HepG2 (cell line): Measurements from ENCODE around the gene GSS. TPM values are rescaled to one million over a fixed set of nuclear protein-coding genes. Genes with fewer than 3 reads are reported as not detected.

Experiments
- CAMTA2 ChIP-seq: sonication (generic); formaldehyde crosslinking; IDR thresholded peaks from 2 replicates; pipeline ENCODE4 v1.4.0; 2020; ENCODE audit warnings: mild to moderate bottlenecking, missing genetic modification reagents, borderline replicate concordance
- DMAP1 ChIP-seq: IDR thresholded peaks from 2 replicates; pipeline ENCODE4 v1.6.1; 2016
- FIP1L1 ChIP-seq: fragments of 200-400 bp; formaldehyde crosslinking; IDR thresholded peaks from 2 replicates; pipeline ENCODE4 v1.6.1; 2018; ENCODE audit warnings: low read depth, mild to moderate bottlenecking, low read length, moderate library complexity, borderline replicate concordance; ENCODE audit not compliant: insufficient read depth
- FOXA1 ChIP-seq, 2 experiments: fragments of 450-650 bp in 1 of 2; sonication (generic) in 1 of 2; formaldehyde crosslinking in 1 of 2; IDR thresholded peaks; 2 replicates each; pipeline versions ENCODE4 v1.4.0 to v1.6.1; 2016 to 2020; ENCODE audit warnings: missing genetic modification reagents in 1 of 2
- ISL2 ChIP-seq: sonication (generic); formaldehyde crosslinking; IDR thresholded peaks from 2 replicates; pipeline ENCODE4 v1.5.0; 2020; ENCODE audit warnings: missing genetic modification reagents
- KAT7 ChIP-seq: IDR thresholded peaks from 2 replicates; pipeline ENCODE4 v1.6.1; 2018; ENCODE audit warnings: borderline replicate concordance, missing compliant biosample characterization
- KDM2A ChIP-seq: sonication (generic); formaldehyde crosslinking; IDR thresholded peaks from 2 replicates; pipeline ENCODE4 v1.4.0; 2020; ENCODE audit warnings: low read depth, missing genetic modification reagents, borderline replicate concordance
- NFRKB ChIP-seq: fragments of 450-650 bp; IDR thresholded peaks from 2 replicates; pipeline ENCODE4 v1.6.1; 2017
- RBFOX2 ChIP-seq: fragments of 200-400 bp; formaldehyde crosslinking; IDR thresholded peaks from 2 replicates; pipeline ENCODE4 v1.6.1; 2017; ENCODE audit warnings: low read depth, mild to moderate bottlenecking, low read length
- SP2 ChIP-seq: sonication (generic); formaldehyde crosslinking; IDR thresholded peaks from 2 replicates; pipeline ENCODE4 v1.5.1; 2020; ENCODE audit warnings: mild to moderate bottlenecking, missing genetic modification reagents
- STAG1 ChIP-seq: sonication (generic); formaldehyde crosslinking; IDR thresholded peaks from 2 replicates; pipeline ENCODE4 v1.4.0; 2020; ENCODE audit warnings: missing genetic modification reagents
- TAF1 ChIP-seq: sonication (generic); formaldehyde crosslinking; IDR thresholded peaks from 2 replicates; pipeline ENCODE4 v1.4.0; 2020; ENCODE audit warnings: missing genetic modification reagents
- USF2 ChIP-seq, 2 experiments: sonication (generic) in 1 of 2; formaldehyde crosslinking in 1 of 2; IDR thresholded peaks; 2 replicates each; pipeline versions ENCODE4 v1.5.1 to v1.6.1; 2011 to 2020; ENCODE audit warnings: borderline replicate concordance in 1 of 2, low read depth in 1 of 2, low read length in 1 of 2, mild to moderate bottlenecking in 1 of 2, missing genetic modification reagents in 1 of 2, moderate library complexity in 1 of 2
- ZBTB42 ChIP-seq: sonication (generic); formaldehyde crosslinking; IDR thresholded peaks from 2 replicates; pipeline ENCODE4 v1.5.0; 2020; ENCODE audit warnings: mild to moderate bottlenecking, missing genetic modification reagents
- ZIK1 ChIP-seq: sonication (generic); formaldehyde crosslinking; IDR thresholded peaks from 2 replicates; pipeline ENCODE4 v1.5.0; 2020; ENCODE audit warnings: mild to moderate bottlenecking, low read depth, missing genetic modification reagents, borderline replicate concordance
- ZNF335 ChIP-seq: sonication (generic); formaldehyde crosslinking; IDR thresholded peaks from 2 replicates; pipeline ENCODE4 v1.4.0; 2020; ENCODE audit warnings: missing genetic modification reagents
- ZNF354B ChIP-seq: sonication (generic); formaldehyde crosslinking; IDR thresholded peaks from 2 replicates; pipeline ENCODE4 v1.8.0; 2022; ENCODE audit warnings: mild to moderate bottlenecking, missing genetic modification reagents
- ZNF451 ChIP-seq: sonication (generic); formaldehyde crosslinking; IDR thresholded peaks from 2 replicates; pipeline ENCODE4 v1.5.0; 2020; ENCODE audit warnings: mild to moderate bottlenecking, missing genetic modification reagents
- ZNF512 ChIP-seq: sonication (generic); formaldehyde crosslinking; IDR thresholded peaks from 2 replicates; pipeline ENCODE4 v1.4.0; 2020; ENCODE audit warnings: mild to moderate bottlenecking, missing genetic modification reagents
- ZNF512B ChIP-seq: sonication (generic); formaldehyde crosslinking; IDR thresholded peaks from 2 replicates; pipeline ENCODE4 v1.5.1; 2020; ENCODE audit warnings: missing genetic modification reagents, mild to moderate bottlenecking, borderline replicate concordance
- ZNF546 ChIP-seq: sonication (generic); formaldehyde crosslinking; conservative IDR thresholded peaks from 2 replicates; pipeline ENCODE4 v1.8.1; 2023; ENCODE audit warnings: mild to moderate bottlenecking, missing genetic modification reagents
- polyA plus RNA-seq, 8 experiments: library from polyadenylated mRNA; depleted of rRNA in 3 of 8; stranded (reverse) in 7 of 8; unstranded in 1 of 8; fragments of >200 nt; fragmentation: Illumina TruSeq in 4 of 8; extraction: Trizol in 4 of 8; gene quantifications; 2 replicates each; pipeline versions ENCODE4 v1.2.1 to v1.2.3, GENCODE V29; 2011 to 2016; ENCODE audit warnings: low read depth in 4 of 8, missing spikeins in 1 of 8, mixed read lengths in 1 of 8; ENCODE audit not compliant: insufficient read depth in 1 of 8
- total RNA-seq, 5 experiments: library from RNA; depleted of rRNA; stranded (reverse); fragments of >200 nt; fragmentation: Illumina TruSeq; extraction: Trizol; gene quantifications; 2 replicates each; pipeline ENCODE4 v1.2.3, GENCODE V29; 2016; ENCODE audit warnings: low read depth in 1 of 5

The GSS gene
- total and polyA plus RNA-seq, 2 of the 13 experiments (the other 11 are each of a cell fraction or from before 2014, with no cell fraction given), result 80.1 to 102 TPM

GRCh38 chr20:35001596-35002362, 46.2 kb upstream of the GSS start (continued):
- TF ChIP-seq ZNF512B (CRISPR knock-in tag) (no peak), ISL2 (CRISPR knock-in tag) (no peak), RBFOX2 (no peak), FOXA1 (IDR thresholded peaks at IDR 0.05) (no peak), FOXA1 (CRISPR knock-in tag; IDR thresholded peaks at IDR 0.05) (peak; percentile 55), KAT7 (CRISPR knock-in tag) (no peak), USF2 (IDR thresholded peaks at IDR 0.05; ENCODE audit: low read depth, low read length) (no peak), USF2 (CRISPR knock-in tag; IDR thresholded peaks at IDR 0.05; ENCODE audit: borderline replicate concordance) (no peak), TAF1 (CRISPR knock-in tag) (no peak), DMAP1 (no peak), ZNF335 (no peak), ZNF546 (peak; percentile 36; the same call in 1 of the 2 replicates), ZNF451 (CRISPR knock-in tag) (no peak), NFRKB (no peak), ZNF354B (CRISPR knock-in tag) (no peak), KDM2A (CRISPR knock-in tag) (no peak), CAMTA2 (CRISPR knock-in tag) (no peak), ZIK1 (no peak), FIP1L1 (no peak), ZNF512 (CRISPR knock-in tag) (no peak), STAG1 (CRISPR knock-in tag) (peak; percentile 51), SP2 (no peak), ZBTB42 (0 out of 2 replicates have a peak, but pooled peaks have one; percentile 71)
